Central memory CD4-positive, alpha-beta T cell (primary cell): Measurements from ENCODE around the gene SPTB.

Experiments used
- DNase-seq: peaks from one replicate; pipeline ENCODE4 v3.0.0; 2022

SPTB gene

GRCh38 chr14:64848239-64848638, 31.5 kb downstream of the SPTB start:
- DNase-seq = no peak

DNA sequence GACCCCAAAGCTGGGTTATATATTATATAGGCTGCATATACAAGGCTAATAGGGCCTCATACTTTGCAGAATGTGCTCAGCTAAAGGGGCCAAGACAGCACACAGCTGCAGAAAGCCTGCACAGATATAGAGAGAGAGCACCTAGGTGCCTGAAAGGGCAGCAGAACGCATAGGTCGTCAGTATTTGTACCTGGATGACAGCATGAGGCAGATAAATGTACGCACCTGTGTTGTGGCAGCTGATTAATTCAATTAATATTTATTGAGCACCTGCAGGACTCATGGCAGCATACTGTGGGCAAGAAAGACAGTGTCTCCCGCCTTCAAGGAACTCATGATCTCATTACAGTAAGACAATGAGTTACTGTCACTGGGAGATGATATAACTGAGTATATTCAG, 33.4 kb downstream of the SPTB start:
- DNase-seq = no peak

GRCh38 chr14:64845878-64846277, 33.8 kb downstream of the SPTB start:
- no peak for DNase-seq

GRCh38 chr14:64844969-64845536, 34.7 kb downstream of the SPTB start:
- no peak for DNase-seq

DNA sequence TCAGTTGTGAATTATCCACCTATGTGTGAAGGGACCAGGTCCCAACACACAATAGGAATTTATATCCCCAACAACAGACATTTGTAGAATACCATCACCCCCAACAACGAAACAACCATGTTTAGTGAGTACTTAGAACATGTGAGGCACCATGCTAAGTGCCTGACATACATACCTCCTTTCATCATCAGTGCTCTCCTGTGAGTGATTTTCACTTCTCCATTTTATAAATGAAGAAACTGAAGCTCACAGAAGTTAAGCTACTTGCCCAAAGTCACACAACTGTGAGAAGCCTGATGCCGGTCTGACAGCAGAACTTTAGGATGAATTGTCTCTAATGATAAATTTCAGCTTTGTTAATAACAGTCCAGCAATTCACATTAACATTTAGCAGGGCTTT, 35.4 kb downstream of the SPTB start:
- no peak for DNase-seq

GRCh38 chr14:64843548-64843947, 36.2 kb downstream of the SPTB start:
- DNase-seq = no peak

DNA sequence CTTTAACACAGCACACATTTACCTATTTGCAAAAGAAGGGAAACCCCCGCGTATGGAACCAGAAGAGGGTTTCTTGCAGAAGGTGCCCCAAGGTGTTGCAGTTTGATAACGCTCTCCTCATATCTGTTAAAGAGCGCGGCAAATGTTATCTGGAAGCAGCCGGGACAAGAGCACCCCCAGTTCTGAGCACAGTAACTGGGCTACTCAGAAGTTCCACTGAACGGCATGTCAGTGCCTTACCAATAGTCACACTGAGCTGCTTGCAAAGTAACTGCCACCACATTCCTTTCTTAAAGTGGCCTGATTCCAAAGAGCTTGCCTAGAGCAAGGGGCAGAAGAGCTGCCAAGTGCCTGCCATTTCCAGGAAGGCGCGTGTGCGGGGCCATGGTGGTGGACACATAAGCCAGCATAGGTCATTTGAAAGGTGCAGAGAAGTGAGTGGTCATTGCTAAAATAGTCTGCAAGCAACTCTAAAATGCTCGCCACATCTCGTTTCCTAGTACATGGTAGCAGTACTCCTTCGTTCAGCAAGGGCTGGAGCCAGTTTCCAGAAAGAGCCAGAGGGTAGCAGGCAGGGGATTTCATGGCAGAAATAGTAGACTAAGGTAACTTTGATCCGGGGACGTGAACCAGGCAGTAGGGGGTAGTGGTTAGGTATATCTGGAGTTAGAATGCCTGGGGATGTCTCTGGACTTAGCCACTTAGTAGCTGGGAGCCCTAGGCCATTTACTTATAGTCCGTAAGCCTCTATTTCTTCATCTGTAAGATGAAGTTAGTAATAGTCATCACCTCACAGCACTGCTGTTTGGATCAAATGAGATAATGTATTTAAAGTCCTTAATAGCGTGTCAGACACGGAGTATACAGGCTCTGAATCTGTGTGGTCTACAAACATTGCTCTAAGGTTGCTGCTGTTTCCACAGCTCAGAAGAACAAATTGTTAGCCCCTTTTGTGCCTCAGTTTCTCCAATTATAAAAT, 37.6 kb downstream of the SPTB start:
- no peak for DNase-seq

DNA sequence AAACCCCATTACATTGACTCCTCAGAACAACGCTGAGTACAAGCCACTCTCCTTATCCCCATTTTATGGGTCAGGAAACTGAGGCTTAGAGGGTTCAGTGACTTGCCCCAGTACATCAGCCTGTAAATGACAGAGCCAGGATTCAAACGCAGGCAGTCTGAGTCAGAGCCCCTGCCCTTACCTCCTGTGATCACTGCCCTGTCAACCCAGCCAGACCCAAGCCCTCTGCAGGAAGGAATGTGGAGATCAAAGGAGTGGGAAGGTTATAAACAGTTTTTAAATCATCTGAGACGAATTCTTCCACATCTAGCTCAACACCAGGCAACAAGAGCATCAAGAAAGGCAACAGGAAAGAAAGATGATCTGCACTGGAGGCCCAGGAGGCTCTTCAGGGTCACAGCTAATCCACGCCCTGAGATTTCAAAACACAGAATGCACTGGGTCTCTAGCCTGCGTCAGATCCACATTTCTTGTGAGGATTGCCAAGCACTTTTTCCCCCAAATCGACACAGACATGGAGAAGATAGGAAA, 38.5 kb downstream of the SPTB start:
- no peak for DNase-seq

DNA sequence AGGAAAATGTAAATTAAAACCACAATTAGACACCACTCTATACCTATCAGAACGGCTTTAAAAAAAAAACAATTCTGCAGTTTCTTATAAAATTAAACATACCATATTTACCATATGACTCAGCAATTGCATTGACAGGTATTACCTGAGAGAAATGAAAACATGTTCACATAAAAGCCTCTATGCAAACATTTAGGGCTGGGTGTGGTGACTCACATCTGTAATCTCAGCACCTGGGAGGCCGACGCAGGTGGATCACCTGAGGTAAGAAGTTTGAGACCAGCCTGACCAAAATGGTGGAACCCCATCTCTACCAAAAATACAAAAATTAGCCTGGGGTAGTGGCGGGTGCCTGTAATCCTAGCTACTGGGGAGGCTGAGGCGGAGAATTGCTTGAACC, 41.1 kb downstream of the SPTB start:
- no peak for DNase-seq

GRCh38 chr14:64835431-64835830, 44.3 kb downstream of the SPTB start:
- no peak for DNase-seq

DNA sequence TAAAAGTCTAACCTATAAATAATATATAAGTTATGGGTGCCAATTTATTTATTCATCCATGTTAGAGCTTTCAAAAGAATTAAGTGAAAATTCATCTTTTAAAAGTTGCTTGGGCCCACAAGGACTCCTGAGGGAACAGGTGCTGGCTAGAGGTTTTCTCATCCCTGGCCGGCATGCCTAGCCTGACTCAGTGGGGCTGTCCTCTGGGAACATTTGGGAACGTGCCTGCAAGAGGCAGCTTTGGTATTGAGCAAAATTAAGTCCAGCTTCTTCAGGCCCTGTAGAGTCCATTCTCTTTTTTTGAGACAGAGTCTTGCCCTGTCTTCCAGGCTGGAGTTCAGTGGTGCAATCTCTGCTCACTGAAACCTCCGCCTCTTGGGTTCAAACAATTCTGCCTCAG, 44.7 kb downstream of the SPTB start:
- no peak for DNase-seq

DNA sequence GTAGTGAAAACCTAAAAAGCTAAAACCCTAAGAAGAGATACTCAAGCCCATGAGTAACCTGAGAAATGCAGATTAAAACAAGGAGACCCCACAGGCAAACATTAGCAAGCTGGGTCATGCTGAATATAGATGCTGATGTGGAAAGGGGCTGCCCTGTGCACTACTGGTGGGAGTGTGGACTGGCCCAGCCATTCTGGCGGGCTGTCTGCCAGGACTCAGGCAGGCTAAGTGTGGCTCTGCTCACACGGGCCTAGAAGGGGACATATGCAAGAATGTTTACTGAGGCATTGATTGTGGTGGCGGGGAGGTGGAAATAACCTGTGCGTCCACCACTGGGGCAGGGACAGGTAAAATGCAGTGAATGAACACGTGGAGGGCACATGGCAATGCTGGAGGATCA, 48.3 kb downstream of the SPTB start:
- DNase-seq = no peak

GRCh38 chr14:64830961-64831360, 48.7 kb downstream of the SPTB start:
- DNase-seq = no peak

GRCh38 chr14:64828071-64828470, 51.6 kb downstream of the SPTB start:
- no peak for DNase-seq

- no peak for DNase-seq
Observed at GRCh38 chr14:64826845-64827244, 52.9 kb downstream of the SPTB start.

DNA sequence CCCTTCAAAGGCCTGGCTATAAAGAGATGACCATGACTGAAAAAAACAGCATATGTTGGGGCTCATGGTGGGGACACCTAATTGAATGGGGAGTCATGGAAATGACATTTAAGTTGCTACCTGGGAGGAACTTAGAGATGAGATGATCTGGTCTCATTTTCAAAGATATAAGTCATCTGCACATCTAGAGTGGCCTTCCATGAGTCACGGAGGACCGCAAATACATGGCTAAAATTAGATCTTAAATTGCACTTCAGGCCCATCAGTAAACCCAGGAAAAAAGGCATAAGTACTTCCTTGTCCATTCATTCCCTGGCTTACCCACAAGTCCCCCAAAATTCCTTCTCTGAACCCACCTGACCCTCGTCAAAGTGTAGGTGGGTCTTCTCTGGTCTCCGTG, 53.4 kb downstream of the SPTB start:
- DNase-seq = no peak

DNA sequence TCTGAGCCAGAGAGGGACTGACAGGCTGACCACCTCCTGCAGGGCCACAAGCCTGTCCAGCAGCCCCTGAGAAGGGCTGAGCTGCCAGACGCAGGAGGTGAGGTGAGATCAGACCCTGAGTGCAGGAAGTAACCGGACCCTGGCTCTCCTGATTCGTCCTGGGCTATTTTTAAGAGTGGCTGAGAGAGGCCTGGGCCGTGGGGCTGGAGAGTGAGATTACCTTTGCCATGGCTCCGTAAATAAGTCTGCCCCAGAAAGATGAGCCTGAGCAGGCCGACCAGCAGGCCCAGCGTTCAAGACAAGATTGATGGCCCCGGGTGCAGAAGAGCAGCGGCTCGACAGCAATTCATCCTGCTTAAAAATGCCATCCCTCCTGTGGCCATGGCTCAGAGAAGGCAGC, 54.2 kb downstream of the SPTB start:
- no peak for DNase-seq

DNA sequence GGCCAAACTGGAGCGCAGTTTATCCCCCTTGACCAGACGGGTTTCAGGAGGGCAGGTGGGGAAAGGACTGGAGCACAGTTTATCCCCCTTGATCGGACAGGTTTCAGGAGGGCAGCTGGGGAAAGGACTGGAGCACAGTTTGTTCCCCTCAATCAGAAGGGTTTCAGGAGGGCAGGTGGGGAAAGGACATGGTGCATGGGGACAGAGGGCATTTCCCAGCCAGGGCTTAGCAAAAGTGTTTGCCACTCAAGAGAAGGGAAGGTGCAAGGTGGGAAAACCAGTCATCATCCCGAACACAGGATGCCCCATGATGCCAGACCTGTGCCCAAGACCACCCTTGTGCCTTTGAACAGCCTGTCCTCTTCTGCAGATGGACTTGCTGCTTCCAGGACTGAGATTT, 54.7 kb downstream of the SPTB start:
- DNase-seq = no peak

DNA sequence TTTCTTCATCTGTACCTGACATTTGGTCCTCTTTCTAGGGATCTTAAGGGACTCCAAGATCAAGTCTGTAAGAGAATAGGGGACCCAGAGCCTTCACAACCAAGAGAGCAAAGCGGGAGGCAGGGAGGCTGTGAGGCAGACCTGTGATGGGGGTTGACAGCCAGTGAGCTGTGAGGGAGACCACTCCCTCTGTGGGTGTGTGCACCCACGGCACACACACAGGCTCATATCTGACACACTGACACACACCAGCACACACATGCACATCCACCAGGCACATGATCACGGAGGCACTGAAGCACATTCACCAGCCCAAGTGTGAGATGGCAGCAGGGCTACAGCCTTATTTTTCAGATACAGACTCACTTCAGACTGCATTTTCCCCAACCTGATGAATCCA, 55.2 kb downstream of the SPTB start:
- DNase-seq = no peak

DNA sequence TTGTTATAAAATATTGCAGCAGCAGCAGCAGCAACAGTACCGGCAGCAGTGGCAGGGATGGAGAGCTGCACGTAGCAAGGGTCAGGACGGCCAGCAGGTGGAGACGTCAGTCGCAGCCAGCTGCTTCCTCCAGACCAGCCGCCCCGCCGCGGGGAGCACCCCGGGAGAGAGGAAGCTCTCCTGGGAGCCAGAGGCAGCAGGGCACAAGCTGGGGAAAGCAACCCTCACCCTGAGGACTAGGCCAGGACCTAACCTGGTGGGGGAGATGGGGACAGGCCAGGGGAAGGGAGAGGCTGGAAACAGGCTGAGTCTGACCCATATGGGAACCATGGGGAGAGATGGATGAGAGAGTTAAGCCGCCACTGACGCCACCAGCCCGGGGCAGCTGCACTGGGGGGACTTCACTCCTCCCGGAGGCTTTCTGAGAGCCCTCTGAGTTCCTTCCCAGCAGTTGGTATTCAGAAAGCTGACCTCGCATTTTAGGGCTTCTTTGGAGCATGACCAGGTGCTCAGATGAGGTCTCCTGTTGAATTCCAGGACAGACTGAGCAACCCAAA, 56.3 kb downstream of the SPTB start:
- DNase-seq = peak; percentile 51

- no peak for DNase-seq
Observed at GRCh38 chr14:64821651-64822050, 58.1 kb downstream of the SPTB start.

DNA sequence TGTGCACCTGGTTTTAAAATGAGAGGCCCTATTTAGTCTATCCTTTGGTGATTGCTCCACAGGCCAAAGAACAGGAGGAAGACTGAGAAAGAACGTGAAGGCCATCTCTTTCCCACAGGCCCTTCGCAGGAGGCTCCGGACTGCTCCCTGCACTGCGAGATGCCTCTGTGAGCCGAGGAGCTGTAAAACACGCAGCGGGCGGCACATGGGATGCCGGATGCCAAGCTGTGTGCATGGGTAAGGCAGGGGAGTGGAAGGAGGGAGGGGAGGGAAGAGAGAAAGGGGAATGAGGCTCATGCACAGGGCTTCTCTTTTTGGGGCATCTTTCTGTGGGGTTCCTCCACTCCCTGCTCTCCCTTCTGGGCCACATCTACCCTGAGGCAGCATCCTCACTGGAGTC, 61.6 kb downstream of the SPTB start:
- no peak for DNase-seq

DNA sequence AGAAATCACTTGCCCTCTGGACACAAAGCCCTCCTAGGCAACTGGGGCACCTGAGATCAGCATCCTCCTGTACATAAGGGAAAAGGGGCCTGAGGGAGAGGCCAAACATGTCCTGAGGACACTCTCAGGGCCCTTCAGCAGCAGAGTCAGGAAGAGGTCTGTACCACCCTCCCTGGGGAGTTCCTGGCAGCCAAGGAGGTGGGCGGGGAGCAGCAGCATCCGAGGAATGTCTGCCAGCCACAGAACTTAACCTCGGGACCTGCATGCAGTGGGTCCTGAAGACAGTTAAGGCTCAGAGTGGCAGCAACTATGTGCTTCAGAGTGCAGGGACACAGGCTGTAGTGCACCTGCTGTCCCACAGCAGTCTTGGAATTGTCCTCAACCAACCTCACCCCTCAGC, 62.1 kb downstream of the SPTB start:
- DNase-seq = no peak

DNA sequence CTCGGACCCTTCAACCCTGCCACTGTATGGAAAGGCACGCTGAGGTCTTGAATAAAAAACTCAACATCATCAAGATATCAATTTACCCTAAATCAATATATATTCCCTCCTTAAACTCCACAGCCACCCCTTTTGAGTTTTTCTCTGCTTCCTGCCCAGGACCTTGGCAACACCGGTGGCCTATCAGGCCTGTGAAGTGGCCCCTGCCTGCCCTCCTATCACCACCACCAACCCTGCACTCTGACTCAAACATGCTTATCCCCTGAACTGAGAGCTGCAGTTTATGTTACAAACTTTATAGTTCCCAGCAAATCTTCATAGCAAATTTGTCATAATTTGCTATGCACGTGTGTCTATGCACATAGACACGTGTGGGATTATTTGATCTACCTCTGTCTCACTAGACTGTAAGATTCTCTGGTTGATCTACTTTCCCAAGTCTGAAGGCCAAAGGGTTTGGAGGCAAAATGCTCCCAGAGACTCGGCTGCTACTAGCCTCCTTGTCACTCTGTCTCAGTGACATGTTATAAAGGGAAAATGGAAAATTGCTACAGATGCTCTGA, 63.4 kb downstream of the SPTB start:
- no peak for DNase-seq
